OCI-LY1 (cell line): ENCODE measurements around the gene KRT78.
"Not testable (repeated sequence)": the region's sequence is repeated elsewhere in the genome, so short reads cannot be mapped to it uniquely, and the experiment has no call there.

Source experiments
- H2AFZ ChIP-seq: fragments of 200-600 bp; sonication (generic), shearing (Covaris generic); 2 replicates; pipeline ENCODE4 v1.6.0; 2014; ENCODE audit warnings: antibody characterized with exemption, mild to moderate bottlenecking, low read length
- H3F3A ChIP-seq: fragments of 200-600 bp; sonication (generic), shearing (Covaris generic); 2 replicates; pipeline ENCODE4 v1.6.0; 2014; ENCODE audit warnings: mild to moderate bottlenecking, antibody characterized with exemption, low read length, moderate library complexity; ENCODE audit not compliant: insufficient read depth
- H3K27ac ChIP-seq: fragments of 200-600 bp; sonication (generic); 2 replicates; pipeline ENCODE4 v1.5.1; 2014; ENCODE audit warnings: low read length, mixed run types, mild to moderate bottlenecking, low read depth; ENCODE audit not compliant: poor library complexity, severe bottlenecking
- H3K27me3 ChIP-seq: fragments of 200-600 bp; sonication (generic); 2 replicates; pipeline ENCODE4 v1.6.0; 2014; ENCODE audit warnings: antibody characterized with exemption, mild to moderate bottlenecking, low read length, moderate library complexity; ENCODE audit not compliant: insufficient read depth
- H3K36me3 ChIP-seq: fragments of 200-600 bp; sonication (generic); 2 replicates; pipeline ENCODE4 v1.6.1; 2014; ENCODE audit warnings: mild to moderate bottlenecking, antibody characterized with exemption, low read length, moderate library complexity, mixed read lengths; ENCODE audit not compliant: insufficient read depth
- H3K4me1 ChIP-seq: fragments of 200-600 bp; sonication (generic); 2 replicates; pipeline ENCODE4 v1.5.1; 2014; ENCODE audit warnings: mild to moderate bottlenecking, low read length, moderate library complexity; ENCODE audit not compliant: insufficient read depth, severe bottlenecking
- H3K4me2 ChIP-seq: fragments of 200-600 bp; sonication (generic), shearing (Covaris generic); 2 replicates; pipeline ENCODE4 v1.6.1; 2014; ENCODE audit warnings: low read length
- H3K4me3 ChIP-seq: fragments of 200-600 bp; sonication (generic); 2 replicates; pipeline ENCODE4 v1.5.1; 2014; ENCODE audit warnings: low read length, low read depth, mild to moderate bottlenecking, mixed read lengths; ENCODE audit not compliant: poor library complexity, severe bottlenecking
- H3K79me2 ChIP-seq: fragments of 200-600 bp; shearing (Covaris generic); 2 replicates; pipeline ENCODE4 v1.6.1; 2016; ENCODE audit warnings: mixed run types, low read length, mixed read lengths; ENCODE audit not compliant: insufficient read depth
- H3K9ac ChIP-seq: fragments of 200-600 bp; sonication (generic), shearing (Covaris generic); 2 replicates; pipeline ENCODE4 v1.6.1; 2014; ENCODE audit warnings: mild to moderate bottlenecking, low read length, mixed read lengths
- H3K9me2 ChIP-seq: fragments of 200-600 bp; sonication (generic), shearing (Covaris generic); 2 replicates; pipeline ENCODE4 v1.6.1; 2014; ENCODE audit warnings: low read depth, mild to moderate bottlenecking, low read length, mixed read lengths
- H3K9me3 ChIP-seq: fragments of 200-600 bp; shearing (Covaris generic); 2 replicates; pipeline ENCODE4 v1.6.1; 2014; ENCODE audit warnings: low read length, mixed read lengths
- H4K20me1 ChIP-seq: fragments of 200-600 bp; sonication (generic), shearing (Covaris generic); 2 replicates; pipeline ENCODE4 v1.6.0; 2016; ENCODE audit warnings: mild to moderate bottlenecking, low read length; ENCODE audit not compliant: insufficient read depth
- CTCF ChIP-seq: fragments of 200-600 bp; sonication (generic), shearing (Covaris generic); IDR thresholded peaks from 2 replicates; pipeline ENCODE4 v1.5.1; 2017; ENCODE audit warnings: mild to moderate bottlenecking, antibody characterized with exemption, low read length, moderate library complexity, mixed read lengths
- EZH2 ChIP-seq: fragments of 200-600 bp; sonication (generic), shearing (Covaris generic); IDR thresholded peaks from 2 replicates; pipeline ENCODE4 v1.8.0; 2017; ENCODE audit warnings: borderline replicate concordance, mixed run types, mild to moderate bottlenecking, antibody characterized with exemption, low read length, moderate library complexity, mixed read lengths

Gene KRT78

GRCh38 chr12:52890417-52890816 lies 41.6 kb upstream of the KRT78 start:
- no peak overlapping the region for H3K4me2 ChIP-seq
- H3K9me2 ChIP-seq = no peaks in the 10 kb centered on the region
- TF ChIP-seq EZH2 (no peak), CTCF (no peak)
- H3F3A ChIP-seq = no peaks in the 10 kb centered on the region
- H3K27me3 ChIP-seq = no peaks in the 10 kb centered on the region
- H3K9me3 ChIP-seq = no peaks in the 10 kb centered on the region
- no peak overlapping the region for H3K9ac ChIP-seq
- no peak overlapping the region for H2AFZ ChIP-seq
- H3K36me3 ChIP-seq = no peaks in the 10 kb centered on the region
- H4K20me1 ChIP-seq = no peaks in the 10 kb centered on the region
- H3K4me3 ChIP-seq = no peak overlapping the region
- H3K27ac ChIP-seq = no peak overlapping the region
- H3K79me2 ChIP-seq = no peaks in the 10 kb centered on the region
- H3K4me1 ChIP-seq = no peaks in the 10 kb centered on the region

- no peak overlapping the region for H3K4me3 ChIP-seq
- H3K36me3 ChIP-seq = no peaks in the 10 kb centered on the region
- no peaks in the 10 kb centered on the region for H4K20me1 ChIP-seq
- no peaks in the 10 kb centered on the region for H3K27me3 ChIP-seq
- H3K9me2 ChIP-seq = no peaks in the 10 kb centered on the region
- H3K79me2 ChIP-seq = no peaks in the 10 kb centered on the region
- TF ChIP-seq CTCF (peak; percentile 96), EZH2 (no peak)
- no peak overlapping the region for H3K27ac ChIP-seq
- no peak overlapping the region for H3K9ac ChIP-seq
- no peaks in the 10 kb centered on the region for H3K9me3 ChIP-seq
- no peaks in the 10 kb centered on the region for H3F3A ChIP-seq
- no peak overlapping the region for H2AFZ ChIP-seq
- H3K4me1 ChIP-seq = no peaks in the 10 kb centered on the region
- H3K4me2 ChIP-seq = no peak overlapping the region
These were observed 35.9 kb upstream of the KRT78 start for GRCh38 chr12:52884526-52885293.

GRCh38 chr12:52880499-52880898 lies 31.7 kb upstream of the KRT78 start:
- not testable (repeated sequence) for H3K36me3 ChIP-seq, H3K27me3 ChIP-seq, H3K9ac ChIP-seq, H3K9me2 ChIP-seq, H3K4me2 ChIP-seq, H3K79me2 ChIP-seq, H3K27ac ChIP-seq, H3K9me3 ChIP-seq, H3K4me3 ChIP-seq, H3F3A ChIP-seq, H2AFZ ChIP-seq, H3K4me1 ChIP-seq, H4K20me1 ChIP-seq
